ENCODE measurements around the gene WWP2.

GRCh38 chr16:69863401-69864281, 101.5 kb downstream of the WWP2 start:
- TF ChIP-seq CTCF (IDR thresholded peaks at IDR 0.05) (no peak), POLR2A (IDR thresholded peaks at IDR 0.05) (no peak)

Data from body of pancreas (tissue), 4 donors.